GM19240 (cell line): ENCODE data around the gene SYT15B.
"Not testable (repeated sequence)": the region's sequence is repeated elsewhere in the genome, so short reads cannot be mapped to it uniquely, and the experiment has no call there.

Source experiments
- DNase-seq: peaks from one replicate; pipeline ENCODE4 v3.0.0; 2011; ENCODE audit warnings: low spot score; ENCODE audit not compliant: insufficient read length

SYT15B gene

DNA sequence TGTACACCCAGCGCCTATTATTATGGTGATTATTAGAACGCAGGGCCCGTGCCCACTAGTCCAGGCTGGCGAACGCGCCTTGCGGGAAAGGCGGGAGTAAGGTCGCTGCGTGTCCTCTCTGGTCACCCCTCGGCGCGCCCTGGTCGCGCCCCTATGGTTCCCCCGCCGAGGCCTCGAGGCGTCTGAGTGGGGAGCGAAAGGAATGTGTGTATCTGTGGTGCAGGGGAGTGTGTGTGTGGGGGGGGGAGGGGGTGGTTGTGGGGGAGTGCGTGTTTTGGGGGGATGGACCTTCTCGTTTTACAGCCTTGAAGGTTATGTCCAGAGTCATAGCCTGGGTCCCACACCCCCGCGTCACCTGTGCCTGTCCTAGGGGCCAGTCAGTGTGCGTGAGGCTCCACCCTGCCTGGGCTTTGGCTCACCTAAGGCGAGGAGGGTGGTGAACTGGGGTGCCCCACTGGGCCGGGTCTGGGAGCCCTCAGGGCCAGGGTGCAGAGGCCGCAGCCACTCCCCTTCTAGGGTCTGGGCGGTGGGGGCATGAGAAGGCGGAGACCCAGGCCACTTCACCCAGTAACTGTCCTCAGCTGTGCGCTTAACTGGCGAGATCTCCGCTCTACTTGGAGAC lies at the start of gene SYT15B:
Gene SYT15B (minus strand): TSS at position 39 of the 622 bp plus-strand sequence. CDS start 952 bp downstream, outside the sequence.
- not testable (repeated sequence) for DNase-seq

DNA sequence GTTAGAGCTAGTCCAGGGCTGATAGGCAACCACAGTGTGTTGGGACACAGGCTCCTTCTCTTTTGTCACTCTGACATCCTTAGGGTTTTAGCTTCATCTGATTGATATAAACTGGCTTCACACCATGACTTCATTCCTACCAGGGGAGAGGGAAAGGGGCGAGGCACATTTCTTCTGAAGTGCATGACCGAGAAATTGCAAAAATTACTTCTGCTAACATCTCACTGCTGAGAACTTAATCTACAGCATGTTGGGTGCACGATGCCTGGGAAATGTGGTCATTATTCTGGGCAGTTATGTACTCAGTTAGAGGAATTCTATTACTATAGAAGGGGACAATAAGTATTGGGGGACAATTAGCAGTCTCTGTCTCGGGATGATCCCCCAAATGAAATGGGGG lies 16.2 kb upstream of the SYT15B start:
- DNase-seq, result not testable (repeated sequence)

DNA sequence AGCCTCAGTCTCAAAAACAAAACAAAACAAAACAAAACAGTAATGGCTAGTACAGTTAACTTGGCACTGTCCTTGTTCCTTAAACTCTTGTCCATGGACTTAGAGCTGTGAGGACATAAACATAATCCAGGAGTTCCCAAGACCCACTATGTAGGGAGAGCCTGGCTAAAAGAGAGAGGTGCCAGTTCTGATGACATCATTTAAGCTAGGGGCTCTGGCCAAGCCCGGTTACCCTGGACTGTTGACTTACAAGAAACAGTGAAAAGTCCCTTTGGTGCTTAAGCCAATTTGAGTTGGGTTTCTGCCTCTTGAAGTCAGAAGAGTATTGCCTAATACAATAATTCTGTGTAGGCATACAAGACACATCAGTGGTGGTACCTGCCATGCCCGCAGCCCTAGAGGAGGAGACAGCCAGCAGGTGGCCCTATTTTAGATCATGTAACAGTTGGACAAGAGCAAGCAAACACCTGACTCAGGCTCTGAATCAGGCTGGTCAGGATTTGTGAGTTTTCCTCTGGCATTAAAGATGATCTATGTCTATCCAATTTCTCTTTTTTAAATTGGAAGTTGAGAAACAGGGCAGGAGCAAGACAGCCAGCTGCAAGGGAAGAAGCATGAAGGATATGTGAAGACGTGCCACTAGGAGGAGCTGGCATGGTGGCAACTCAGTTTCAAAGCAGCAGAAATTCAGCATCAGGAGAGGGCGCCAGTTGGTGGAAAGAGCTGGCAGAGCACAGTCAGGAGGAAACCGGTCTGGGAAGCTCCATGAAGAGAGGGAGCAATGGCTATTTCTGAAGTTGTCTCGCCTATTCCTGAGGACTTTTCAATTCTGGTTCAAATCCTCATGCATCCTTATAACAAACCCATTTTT lies 12.2 kb upstream of the SYT15B start:
- not testable (repeated sequence) for DNase-seq

DNA sequence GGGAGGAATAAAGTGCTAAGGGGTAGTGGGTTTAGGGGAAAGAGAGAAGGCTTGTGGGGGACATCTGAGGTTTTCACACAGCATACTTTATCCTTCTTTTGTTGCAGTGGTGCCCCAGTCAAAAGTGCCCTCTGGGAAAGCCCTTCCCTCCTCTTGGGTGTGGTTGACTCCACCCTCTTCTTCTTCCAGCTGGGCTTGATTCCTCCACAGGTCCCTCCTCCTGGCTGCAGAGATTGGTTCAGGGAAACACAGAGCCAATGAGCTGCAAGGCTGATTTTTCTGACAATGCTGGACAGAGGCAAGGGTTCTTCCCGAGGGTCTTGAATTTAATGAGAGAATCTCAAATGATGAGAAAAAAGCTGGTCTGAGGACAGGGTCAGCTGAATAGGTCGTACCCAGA lies 7.4 kb upstream of the SYT15B start:
- not testable (repeated sequence) for DNase-seq

DNA sequence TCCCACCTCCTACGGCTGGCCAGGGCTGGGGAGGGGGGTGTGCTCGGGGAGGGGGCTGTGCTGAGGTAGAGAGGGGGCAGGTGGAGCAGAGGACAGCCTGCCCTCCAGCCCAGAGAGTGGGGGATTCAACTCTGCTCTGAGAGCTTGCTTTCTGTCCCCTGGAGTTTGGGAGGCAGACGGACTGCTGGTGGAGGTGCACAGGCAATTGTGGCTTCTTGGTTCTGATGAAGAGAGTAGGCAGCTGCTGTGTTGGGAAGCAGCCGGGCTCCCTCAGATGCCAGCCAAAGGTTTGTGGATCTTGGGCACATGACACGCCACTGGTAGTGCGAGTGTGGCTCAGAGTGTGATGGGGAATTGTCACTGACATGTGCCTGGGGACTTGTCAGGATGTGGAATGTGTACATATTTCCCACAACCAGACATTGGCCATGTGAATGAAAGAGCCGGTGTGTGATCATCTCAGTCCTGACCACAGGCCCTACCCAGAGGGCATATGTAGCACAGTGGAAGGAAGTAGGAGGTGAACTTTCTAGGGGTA lies 5.3 kb upstream of the SYT15B start:
- not testable (repeated sequence) for DNase-seq

DNA sequence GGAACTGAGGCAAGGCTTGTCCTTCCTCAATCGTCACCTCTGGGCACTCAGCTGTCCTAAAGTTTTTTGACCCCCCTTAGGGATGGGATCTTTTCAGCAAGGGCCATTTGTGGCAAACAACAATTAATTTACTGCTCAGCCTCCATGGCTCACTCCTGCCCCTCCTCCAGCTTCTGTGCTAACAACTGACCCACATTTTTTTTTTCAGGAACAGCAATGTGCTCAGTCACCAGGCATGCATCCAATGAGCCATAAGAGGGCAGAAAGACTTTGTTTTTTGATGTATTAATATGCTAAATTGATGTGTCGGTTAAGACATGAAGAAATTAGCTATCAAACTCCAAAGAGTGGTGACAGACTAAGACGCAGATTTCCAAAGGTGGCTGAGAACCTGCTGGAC lies 4.7 kb upstream of the SYT15B start:
- not testable (repeated sequence) for DNase-seq

DNA sequence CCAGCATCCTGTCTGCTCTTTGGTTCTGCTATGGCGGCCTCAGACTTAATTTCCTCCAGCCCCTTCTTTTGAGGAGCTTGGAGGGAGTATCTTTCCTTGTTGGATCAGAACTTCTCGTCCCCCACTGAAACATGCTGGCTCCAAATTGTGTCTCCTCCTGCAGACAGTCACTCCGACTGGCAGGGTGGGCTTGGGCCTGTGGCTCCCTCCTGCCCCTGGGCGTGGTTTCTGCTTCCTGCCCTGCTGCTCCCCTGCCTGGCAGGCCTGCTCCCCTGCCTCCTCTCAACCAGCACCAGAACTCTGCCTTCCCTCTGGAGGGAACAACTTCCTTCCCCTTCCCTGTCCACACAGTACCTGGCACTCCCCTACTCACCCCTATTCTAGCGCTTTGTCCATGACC lies 3.8 kb upstream of the SYT15B start:
- DNase-seq, result not testable (repeated sequence)

DNA sequence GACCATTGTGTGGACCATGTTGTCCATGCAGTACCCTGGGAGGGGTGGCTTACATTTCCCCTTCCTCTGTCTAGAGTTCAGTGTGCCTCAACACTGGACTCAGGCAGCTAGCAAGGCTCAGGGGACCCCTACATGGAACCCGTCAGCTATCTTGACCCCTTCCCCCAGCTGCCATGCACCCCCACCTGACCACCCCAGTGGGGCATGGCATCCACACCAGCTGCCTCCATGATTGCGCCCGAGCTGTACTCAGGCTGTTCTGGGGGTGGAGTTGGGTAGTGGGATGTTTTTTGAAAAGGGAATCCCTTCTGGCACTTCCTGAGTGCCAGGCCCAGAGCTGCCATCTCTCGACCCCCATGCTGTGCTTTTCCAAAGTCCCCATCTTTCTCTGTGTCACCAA lies 1.8 kb upstream of the SYT15B start:
- not testable (repeated sequence) for DNase-seq

DNA sequence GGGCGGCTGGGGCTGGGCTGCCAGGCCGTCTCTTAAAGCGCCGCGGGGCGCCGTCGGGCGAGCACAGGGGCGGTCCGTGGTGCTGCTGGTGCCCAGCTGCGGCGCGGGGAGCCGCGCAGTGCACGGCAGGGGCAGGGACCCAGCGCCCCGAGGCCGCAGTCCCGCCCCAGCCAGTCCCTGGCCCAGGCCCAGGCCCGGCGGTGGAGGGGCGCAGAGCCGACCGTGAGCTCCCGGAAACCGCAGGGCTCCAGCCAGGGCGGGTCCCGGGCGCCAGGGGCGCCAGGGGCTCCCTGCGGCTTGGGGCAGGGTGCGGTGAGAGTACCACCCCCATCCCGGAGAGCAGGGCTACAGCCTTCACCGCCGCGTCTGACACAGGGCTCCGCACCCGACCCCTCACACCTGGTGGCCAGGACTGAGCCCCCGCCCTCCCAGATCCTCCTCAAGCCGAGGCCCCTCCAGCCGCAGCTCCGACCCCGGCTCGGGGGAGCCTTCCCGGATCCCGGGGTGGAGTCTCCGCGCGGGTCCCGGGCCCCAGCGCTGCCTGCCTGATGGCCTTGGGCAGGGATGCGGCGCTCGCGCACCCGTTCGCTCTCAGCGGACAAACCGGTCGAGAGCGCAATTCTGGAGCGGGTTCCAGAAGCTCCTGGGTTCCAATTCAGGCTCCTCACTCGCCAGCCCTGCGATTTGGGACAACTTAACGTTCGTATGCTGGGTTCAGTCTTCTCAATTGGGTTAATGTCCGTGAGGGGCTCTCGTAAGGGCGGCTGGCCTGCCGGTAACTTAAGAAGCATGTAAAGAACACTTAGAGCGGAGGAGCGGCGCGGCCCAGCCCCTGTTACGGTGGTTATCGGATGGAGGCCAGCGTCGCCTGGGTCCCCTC lies 478 bp downstream of the SYT15B start:
- not testable (repeated sequence) for DNase-seq

DNA sequence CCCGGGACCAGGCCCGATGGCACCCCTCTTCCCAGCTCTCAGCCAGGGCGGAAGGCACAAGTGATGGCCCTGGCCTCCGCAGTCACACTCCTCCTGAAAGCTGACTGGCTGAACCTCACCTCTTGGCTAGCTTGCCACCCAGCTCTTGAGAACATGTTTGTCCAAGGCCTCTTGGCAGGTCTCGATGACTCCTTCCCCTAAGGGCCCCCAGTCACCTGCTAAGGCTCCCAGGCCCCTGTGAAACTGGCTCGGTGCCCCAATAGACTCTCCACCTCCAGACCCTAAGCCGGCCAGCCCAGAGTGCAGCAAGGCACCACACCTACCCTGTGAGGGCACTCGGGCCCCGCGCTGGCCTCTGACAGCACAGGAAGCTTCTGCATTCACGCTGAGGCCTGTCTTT lies 4.5 kb downstream of the SYT15B start:
- DNase-seq, result not testable (repeated sequence)

DNA sequence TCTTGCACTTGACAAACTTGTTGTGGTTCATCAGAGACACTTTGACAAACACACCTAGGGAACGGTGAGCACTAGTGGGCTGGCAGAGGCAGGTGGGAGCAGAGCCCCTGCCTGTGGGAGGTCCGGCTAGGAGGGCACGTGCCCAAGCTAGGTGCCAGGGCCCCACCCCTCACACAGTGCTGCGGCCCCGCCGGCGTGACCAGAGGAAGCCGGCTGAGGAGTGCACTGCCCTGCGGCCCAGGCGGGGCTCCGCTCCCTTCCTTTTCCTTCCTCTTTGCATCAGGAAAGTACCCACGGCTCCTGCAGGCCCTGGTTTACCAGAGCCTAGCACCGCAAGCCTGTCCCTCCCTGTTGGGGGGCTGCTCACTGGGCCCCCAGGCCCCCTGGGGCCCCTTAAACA lies 7.2 kb downstream of the SYT15B start:
- not testable (repeated sequence) for DNase-seq

DNA sequence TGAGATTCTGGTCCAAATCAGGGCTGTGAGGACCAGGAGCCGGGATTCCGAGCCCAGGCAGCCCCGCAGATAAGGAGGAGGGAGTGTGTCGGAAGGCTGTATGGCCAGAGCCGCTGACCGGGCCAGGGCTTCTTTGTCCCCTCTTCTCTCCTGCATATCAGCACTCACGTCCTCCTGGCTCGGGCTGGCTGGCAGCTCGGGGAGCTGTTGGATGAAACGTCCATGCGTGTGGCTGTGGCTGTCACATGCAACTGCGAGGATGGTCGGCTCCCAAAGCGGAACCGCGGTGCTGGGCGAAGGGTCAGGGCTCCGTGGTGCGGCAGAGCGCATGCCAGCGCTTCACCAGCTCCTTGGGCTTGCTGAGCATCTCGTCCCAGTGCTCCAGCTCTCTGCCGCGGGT lies 9.5 kb downstream of the SYT15B start:
- DNase-seq, result not testable (repeated sequence)

DNA sequence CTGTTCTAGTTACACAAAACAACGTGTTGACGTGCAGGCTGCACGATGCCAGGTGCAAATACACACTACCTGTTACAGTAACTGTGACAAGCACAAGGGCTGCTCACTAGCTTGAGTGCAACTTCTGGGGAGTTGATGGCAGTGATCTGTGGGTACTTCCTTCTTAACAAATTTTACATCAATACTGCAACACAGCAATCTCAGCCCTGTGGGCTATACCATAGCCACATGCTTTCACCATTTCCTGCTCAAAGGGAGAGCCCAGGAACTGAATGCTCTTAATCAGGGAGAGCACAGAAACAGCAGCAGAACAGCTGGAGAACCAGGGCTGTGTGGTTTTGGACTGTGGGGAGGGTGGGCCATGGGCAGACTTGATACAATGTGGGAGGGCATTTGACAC lies 10.2 kb downstream of the SYT15B start:
- not testable (repeated sequence) for DNase-seq

DNA sequence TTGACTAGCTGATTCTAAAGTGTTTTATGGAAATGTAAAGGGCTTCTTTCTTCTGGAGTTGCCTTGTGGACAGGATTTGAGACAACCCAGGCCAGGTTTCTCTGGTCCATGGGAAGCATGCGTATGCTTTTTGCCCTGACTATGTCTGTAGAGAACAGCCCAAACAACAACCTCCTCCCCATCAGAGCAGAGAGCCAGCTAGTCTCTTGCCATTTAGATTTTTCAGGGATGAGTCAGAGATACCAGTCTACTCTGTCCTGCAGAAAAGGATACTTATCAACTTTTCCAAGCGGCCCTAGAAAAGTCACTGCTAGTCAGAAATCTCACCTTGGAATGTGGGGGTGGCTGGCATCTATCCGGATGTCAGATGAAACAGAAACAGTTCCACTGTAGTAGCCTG lies 11.6 kb downstream of the SYT15B start:
- DNase-seq, result not testable (repeated sequence)

DNA sequence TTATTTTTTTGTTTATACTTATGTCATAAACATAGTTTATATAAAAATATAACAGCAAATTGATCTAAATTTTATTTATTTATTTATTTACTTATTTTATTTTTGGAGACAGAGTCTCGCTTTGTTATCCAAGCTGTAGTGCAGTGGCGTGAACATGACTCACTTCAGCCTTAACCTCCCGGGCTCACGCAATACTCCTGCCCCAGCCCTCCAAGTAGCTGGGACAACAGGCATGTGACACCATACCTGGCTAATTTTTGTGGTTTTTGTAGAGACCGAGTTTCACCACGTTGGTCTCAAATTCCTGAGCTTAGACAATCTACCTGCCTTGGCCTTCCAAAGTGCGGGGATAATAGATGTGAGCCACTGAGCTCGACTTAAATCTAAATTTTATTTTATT lies 13.0 kb downstream of the SYT15B start:
- not testable (repeated sequence) for DNase-seq

DNA sequence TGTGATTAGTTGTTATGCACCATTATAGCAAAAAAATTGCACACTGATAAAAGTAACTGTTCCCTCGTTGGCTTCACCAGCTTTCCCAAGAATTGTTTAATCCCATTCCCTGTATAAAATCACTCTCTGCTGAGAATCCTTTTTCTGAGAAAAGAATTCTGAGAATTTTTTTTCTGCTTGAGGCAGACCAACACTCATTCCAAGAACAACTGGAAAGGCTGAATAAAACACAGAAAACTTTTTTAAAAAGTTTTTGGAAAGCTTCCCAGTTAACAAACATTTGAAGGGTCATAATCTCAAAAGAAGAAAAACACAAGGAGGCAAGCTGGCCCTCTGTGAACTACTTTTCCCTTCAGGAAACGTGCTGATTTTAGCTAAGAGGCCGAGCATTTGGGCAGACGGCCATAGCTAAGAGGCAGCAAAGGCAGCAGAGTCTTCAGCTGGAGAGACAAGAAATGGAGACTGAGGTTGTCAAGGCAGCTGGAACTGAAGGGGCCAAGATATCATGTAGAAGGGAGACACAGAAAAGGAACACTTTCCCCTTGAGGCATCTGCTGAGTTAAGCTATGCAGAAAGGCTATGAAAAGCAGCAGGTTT lies 16.5 kb downstream of the SYT15B start:
- not testable (repeated sequence) for DNase-seq

DNA sequence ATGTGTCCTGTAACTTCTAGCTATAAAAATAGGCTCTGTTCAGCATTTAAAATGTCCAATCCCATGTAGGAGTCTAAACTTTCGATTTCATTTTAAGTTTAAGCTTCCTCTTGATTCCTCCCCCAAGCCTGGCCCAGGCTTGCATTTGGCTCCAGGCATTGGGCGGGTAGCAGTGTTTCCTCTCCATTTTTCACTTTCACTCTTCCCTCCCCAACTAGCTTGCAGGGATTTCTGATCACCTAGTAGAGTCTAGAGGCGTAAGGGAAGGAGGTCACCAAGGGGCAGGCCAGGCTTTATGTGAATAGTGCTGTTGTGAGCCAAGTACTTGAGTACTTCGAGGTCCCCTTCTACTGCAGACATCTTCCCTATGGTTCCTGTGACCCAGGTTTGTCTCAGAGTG lies 18.5 kb downstream of the SYT15B start:
- not testable (repeated sequence) for DNase-seq

DNA sequence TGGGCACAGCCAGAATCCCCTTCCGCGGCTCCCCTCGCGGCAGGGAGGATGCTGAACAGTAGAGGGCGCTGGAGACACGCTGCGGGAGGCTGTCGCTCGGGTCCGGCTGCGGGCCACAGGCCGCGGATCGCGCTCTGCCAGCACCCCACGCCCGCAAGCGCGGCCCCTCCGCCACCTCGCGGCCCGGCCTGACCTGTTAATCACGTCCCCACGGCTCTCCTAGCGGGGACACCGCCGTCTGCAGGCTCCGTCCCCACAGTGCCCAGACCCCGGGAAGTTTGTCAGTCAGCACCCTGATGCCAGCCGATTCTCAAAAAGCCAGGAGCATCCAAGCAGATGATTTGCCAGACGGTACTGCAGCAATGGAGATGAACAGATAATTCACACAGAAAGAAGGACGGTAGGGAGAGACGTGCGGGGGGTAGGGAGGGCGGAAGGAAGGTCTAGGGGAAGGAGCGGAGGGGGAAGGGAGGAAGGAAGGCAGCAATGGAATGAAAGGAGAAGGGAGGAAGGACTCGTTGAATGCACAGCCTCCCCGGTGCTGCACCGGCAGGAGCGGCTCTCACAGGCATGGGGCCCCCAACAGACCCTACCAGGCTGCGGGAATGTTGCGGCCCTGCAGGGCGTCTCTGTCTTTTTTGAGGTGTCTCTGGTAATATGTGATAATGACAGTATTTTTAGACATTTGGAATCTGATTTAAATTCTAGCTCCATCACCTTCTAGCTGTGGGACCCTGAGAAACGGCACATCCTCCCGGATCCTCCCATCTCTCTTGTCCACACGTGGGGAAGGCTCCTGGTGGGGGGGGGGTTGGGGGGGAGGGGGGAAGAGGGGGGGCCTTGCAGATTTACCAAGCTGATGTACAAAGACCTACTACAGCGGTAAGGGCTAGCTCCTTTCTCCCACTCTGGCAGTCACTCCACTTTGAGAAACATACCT lies 19.5 kb downstream of the SYT15B start:
- not testable (repeated sequence) for DNase-seq

DNA sequence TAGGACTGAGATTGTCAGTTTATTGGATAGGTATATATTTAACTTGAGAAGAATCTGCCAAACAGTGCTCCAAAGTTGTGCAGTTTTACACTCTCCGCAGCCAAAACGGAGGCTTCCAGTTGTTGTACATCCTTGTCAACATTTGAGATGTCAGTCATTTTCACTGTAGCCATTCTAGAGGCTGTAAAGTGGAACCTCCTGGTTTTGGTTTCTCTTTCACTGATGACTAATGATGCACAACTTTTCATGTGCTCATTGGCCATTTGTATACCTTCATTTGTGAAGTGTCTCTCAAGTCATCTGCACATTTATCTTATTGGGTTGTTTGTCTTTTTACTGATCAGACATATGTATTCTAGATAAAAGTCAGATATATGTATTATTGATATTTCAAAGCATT lies 22.5 kb downstream of the SYT15B start:
- not testable (repeated sequence) for DNase-seq

DNA sequence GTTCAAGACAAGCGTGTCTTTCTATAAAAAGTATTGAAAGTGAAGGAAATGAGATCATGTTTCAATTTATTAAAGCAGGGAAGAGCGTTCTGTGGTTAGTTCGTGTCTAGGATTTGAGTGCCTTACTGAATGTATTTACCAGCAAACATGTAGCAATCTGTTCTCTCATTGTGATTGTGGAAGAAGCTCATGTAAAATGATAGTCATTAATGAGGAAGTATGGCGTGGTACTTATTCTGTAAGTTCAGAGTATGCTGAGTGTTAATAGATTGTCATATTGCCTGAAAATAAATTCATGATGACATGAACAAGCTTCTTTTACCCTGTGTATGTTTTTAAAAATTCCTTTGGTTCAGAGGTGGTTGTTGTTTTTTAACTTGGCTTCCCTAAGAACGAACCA lies 32.5 kb downstream of the SYT15B start:
- not testable (repeated sequence) for DNase-seq
